ENCODE measurements around the gene PINLYP.
"Not testable (repeated sequence)": the region's sequence is repeated elsewhere in the genome, so short reads cannot be mapped to it uniquely, and the experiment has no call there.

The PINLYP gene

GRCh38 chr19:43575156-43575950 is at the start of gene PINLYP, which contains the start of gene XRCC1:
TSS of gene PINLYP (plus strand) at chr19:43575801. CDS start at chr19:43577192, 1,391 bp downstream.
TSS of gene XRCC1 (minus strand) at chr19:43575527. CDS start at chr19:43575458, 69 bp downstream.
- peak; percentile 98 to 99 for DNase-seq

- peak in 1 of 2 donors; percentile 6 for DNase-seq
These were observed 49.5 kb upstream of the PINLYP start for GRCh38 chr19:43525836-43526771.

- DNase-seq: peak; percentile 63 to 69
These were observed 48.4 kb upstream of the PINLYP start, which contains the start of gene ETHE1 for GRCh38 chr19:43526884-43527859. TSS of gene ETHE1 (minus strand) at chr19:43527201. CDS start at chr19:43527177, 24 bp downstream.

DNA sequence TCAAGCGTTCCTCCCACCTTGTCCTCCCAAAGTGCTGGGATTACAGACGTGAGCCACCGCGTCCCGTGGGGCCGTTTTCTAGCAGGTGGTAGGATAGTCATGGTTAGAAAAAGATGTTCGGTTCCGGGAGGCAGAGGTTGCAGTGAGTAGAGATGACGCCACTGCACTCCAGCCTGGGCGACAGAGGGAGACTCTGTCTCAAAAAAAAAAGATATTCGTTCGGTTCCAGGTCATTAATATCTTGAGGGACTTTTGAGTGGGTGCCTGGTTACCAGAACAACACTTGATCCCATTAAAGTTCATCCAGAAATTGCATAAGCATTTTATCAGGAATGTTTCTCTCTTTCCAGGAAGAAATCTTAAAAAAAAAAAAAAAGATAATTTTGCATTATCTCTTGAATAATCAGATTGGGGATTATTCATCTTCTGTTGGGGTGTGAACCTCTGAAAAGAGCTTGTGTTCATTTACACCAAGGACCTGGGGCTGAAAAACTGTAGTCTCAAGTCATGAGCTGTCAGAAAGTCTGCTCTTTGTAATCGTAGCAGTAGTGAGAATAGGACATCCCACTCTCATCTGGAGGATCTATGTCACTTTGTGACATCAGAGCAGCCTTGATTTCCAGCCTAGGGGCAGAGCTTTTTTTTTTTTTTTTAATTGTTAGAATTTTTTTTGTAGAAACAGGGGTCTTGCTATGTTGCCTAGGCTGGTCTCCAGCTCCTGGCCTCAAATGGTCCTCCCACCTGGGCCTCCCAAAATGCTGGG is 47.6 kb upstream of the PINLYP start:
- DNase-seq: no peak

DNA sequence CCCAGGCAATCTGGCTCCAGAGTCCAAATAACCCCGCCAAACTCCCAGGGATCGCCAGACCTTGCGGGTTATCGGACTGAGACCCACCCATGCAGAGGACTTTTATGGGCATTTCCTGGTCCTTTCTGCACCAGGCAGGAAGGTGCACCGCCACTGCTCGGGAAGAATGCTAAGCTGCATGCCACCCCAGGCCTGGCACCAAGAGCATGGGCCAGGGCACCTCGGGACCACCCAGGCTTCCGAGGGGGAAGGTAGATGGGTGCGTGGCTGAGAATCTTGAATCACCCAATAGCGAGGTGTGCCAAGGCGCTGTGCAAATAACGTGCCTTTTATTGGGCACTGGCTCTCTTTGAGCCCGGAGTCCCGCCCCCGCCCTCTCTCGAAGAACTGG is 43.0 kb upstream of the PINLYP start:
- no peak for DNase-seq

GRCh38 chr19:43532962-43533545 is 42.5 kb upstream of the PINLYP start, which contains the start of gene ZNF575:
TSS of gene ZNF575 (plus strand) at chr19:43533188. CDS start at chr19:43534423, 1,235 bp downstream.
- peak; percentile 83 to 86 for DNase-seq

DNA sequence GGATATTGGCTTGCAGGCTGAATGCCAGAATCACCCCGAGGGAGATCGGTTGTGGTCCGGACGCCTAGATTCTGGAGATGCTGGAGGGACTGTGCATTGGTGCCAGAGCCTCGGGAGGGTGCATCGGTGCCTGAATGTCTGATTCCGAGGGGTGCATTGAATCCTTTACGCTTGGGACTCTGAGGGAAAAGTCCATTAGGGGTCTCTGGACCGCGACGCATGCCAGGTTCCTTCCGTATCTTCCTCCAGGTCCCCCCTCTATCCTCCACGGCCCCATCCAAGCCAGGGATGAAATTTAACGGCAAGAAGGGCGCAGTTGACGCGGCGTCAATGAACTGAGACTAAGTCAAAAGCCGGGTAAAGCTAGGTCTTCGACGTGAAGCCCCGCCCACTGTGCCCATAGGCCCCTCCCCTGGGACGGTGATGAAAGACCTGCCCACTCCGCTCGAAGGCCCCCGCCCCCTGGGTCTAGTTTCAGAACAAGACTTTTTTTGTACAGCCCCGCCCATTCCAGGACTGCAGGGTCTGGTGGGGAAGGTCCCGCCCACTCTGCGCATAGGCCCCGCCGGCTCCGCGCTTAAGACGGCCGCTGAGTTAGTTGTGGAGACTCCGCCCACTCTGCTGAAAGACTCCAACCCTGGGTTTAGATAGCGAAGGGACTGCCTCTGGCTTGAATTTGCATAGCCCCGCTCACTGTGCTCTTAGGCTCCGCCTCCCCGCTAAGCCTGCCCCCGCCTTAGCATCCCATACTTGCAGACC is 41.9 kb upstream of the PINLYP start:
- DNase-seq: peak; percentile 95 to 96

DNA sequence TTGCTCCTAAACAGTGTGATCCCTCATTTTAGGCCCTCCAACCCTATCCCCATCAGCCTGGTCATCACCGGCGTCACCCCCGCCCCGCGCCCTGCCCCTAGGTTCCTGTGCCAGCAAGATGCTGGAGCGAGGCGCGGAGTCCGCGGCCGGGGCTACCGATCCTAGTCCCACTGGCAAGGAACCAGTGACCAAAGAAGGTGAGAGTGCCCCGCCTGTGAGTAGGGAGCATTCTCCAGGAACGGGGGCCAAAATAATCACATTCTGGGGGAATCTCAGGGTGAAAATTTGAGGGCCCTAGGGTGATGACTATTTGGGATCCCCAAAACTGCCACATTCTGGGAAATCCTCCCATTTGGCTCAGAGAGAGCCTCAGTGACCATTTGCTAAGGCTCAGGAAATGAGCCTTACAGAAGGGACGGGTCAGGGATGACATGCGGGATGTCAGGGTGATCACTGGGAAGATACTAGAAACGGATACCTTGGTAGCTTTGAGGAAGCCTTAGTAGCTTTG is 41.2 kb upstream of the PINLYP start:
- DNase-seq: no peak

GRCh38 chr19:43534816-43535761 is 40.5 kb upstream of the PINLYP start:
- DNase-seq: peak; percentile 36 to 41

GRCh38 chr19:43538922-43539321 is 36.7 kb upstream of the PINLYP start:
- no peak for DNase-seq

- no peak for DNase-seq
These were observed 35.2 kb upstream of the PINLYP start for GRCh38 chr19:43540381-43540780.

DNA sequence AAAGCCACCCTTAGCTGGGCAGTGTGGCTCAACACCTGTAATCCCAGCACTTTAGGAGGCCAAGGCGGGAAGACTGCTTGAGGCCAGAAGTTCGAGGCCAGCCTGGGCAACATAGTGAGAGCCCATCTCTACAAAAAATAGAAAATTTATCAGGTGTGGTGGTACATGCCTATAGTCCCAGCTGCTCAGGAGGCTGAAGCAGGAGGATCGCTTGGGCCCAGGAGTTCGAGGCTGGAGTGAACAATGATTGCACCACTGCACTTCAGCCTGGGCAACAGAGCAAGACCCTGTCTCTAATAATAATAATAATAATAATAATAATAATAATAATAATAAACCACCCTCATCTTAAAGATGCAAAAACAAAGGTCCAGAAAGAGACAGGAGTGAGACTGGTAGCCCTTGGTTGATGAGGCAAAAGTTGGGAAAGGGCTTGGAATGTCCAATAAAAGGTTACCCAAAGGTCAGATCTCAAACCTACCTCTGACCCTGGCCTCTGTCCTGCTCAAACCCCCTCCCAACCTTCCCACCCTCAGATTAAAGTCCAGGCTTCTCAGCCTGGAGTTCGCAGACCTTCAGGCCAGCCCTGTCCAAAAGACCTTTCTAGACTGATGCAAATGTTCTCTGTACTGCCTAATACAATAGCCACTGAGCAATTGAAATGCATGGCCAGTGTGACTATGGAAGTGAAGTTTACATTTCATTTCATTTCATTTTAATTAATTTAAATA is 33.5 kb upstream of the PINLYP start:
- DNase-seq: no peak

- no peak for DNase-seq
These were observed 31.5 kb upstream of the PINLYP start for GRCh38 chr19:43544077-43544476.

GRCh38 chr19:43545276-43545675 is 30.3 kb upstream of the PINLYP start:
- no peak for DNase-seq

DNA sequence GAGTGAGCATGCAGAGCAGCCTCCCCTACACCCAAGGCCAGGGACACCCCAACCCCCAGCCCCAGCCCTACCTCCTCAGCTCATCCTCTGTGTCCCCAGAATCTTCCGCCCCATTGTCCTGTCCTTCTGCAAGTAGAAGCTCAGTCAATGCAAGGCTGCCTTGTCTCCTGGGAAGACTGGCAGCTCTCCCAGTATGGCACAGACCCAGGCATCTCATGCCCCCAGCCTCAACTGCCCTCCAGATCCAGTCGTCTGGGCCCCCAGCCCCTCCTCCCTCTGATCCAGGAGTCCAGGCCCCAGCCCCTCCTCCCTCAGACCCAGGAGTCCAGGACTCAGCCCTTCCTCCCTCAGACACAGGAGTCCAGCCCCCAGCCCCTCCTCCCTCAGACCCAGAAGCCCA is 29.6 kb upstream of the PINLYP start:
- DNase-seq: no peak

- no peak for DNase-seq
These were observed 29.0 kb upstream of the PINLYP start for GRCh38 chr19:43546581-43546980.

DNA sequence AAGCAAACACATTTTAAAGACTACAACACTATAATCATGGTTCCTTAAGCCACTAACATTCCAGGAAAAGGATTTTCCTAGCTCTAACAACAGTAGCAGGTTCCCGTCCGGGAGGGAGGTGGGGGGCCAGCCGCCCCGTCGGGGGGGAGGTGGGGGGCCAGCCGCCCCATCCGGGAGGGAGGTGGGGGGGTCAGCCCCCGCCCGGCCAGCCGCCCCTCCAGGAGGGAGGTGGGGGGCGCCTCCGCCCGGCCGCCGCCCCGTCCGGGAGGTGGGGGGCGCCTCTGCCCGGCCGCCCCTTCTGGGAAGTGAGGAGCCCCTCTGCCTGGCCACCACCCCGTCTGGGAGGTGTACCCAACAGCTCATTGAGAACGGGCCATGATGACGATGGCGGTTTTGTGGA is 27.7 kb upstream of the PINLYP start:
- not testable (repeated sequence) for DNase-seq

DNA sequence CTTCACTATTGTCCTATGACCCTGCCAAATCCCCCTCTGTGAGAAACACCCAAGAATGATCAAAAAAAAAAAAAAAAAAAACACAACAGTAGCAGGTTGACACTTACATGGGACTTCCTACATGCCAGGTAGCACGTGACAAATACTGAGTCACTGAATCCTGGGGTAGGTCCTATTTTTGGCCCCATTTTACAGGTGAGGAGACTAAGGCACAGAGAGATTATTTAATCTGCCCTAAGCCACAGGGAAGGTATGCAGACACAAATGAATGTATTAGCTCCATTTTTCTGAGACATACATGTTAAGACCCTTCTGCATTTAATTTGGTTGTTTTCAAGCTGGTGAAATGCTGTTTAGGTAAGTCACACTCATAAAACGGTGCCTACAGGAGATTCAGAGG is 26.9 kb upstream of the PINLYP start:
- no peak for DNase-seq

All from CD4-positive, alpha-beta T cell treated with Interleukin-1 beta for 1 hour (primary cell).